Osteoblast (primary cell): Measurements from ENCODE around the gene SCAMP2. TPM values are rescaled to one million over a fixed set of nuclear protein-coding genes. Genes with fewer than 3 reads are reported as not detected.

ENCODE experiments used
- DNase-seq: peaks from one replicate; pipeline ENCODE4 v3.0.0; 2011; ENCODE audit warnings: low spot score, mixed read lengths; ENCODE audit not compliant: insufficient read length; ENCODE audit errors: missing footprints
- H2AFZ ChIP-seq: 2 replicates; pipeline ENCODE4 v1.6.0; 2011; ENCODE audit warnings: mild to moderate bottlenecking, low read length
- H3K27ac ChIP-seq: 2 replicates; pipeline ENCODE4 v1.5.1; 2011; ENCODE audit warnings: mild to moderate bottlenecking, low read depth, low read length, moderate library complexity
- H3K27me3 ChIP-seq: 2 replicates; pipeline ENCODE4 v1.6.0; 2012; ENCODE audit warnings: mild to moderate bottlenecking, control low read depth, inconsistent platforms, low read length, moderate library complexity; ENCODE audit not compliant: insufficient read depth
- H3K36me3 ChIP-seq: 2 replicates; pipeline ENCODE4 v1.5.1; 2011; ENCODE audit warnings: mild to moderate bottlenecking, low read length, control low read depth, moderate library complexity; ENCODE audit not compliant: insufficient read depth
- H3K4me1 ChIP-seq: 2 replicates; pipeline ENCODE4 v1.5.1; 2011; ENCODE audit warnings: mild to moderate bottlenecking, low read length, control low read depth, moderate library complexity; ENCODE audit not compliant: insufficient read depth
- H3K4me2 ChIP-seq: 2 replicates; pipeline ENCODE4 v1.6.0; 2011; ENCODE audit warnings: mild to moderate bottlenecking, low read length; ENCODE audit not compliant: insufficient read depth
- H3K4me3 ChIP-seq: fragments of 200-600 bp; sonication (generic); 3 replicates; pipeline ENCODE4 v1.5.1; 2012; ENCODE audit warnings: mild to moderate bottlenecking, low read length, inconsistent platforms; ENCODE audit not compliant: insufficient read depth
- H3K79me2 ChIP-seq: 2 replicates; pipeline ENCODE4 v1.6.0; 2012; ENCODE audit warnings: mild to moderate bottlenecking, low read length, control low read depth, inconsistent platforms; ENCODE audit not compliant: insufficient read depth
- H3K9me3 ChIP-seq: 2 replicates; pipeline ENCODE4 v1.5.1; 2011; ENCODE audit warnings: low read depth, low read length, control low read depth
- H4K20me1 ChIP-seq: 2 replicates; pipeline ENCODE4 v1.6.0; 2012; ENCODE audit warnings: mild to moderate bottlenecking, low read length, control low read depth; ENCODE audit not compliant: insufficient read depth
- CTCF ChIP-seq: IDR thresholded peaks from 2 replicates; pipeline ENCODE4 v1.5.1; 2011; ENCODE audit warnings: mild to moderate bottlenecking, low read depth, low read length, moderate library complexity; ENCODE audit errors: extremely low read depth
- total RNA-seq: library from RNA; depleted of rRNA; stranded (reverse); fragments of >200 nt; gene quantifications from 2 replicates; pipeline ENCODE4 v1.2.3, GENCODE V29; 2012

SCAMP2 gene
- total RNA-seq, 1 donor: 23.9 TPM

GRCh38 chr15:74893627-74894026 lies 20.5 kb upstream of the SCAMP2 start:
- H3K27ac ChIP-seq: no peak overlapping the region
- no peak overlapping the region for H3K4me3 ChIP-seq
- H3K4me2 ChIP-seq: no peak overlapping the region
- no peak overlapping the region for H2AFZ ChIP-seq
- no peaks in the 10 kb centered on the region for H3K9me3 ChIP-seq
- DNase-seq: no peak
- no peaks in the 10 kb centered on the region for H4K20me1 ChIP-seq
- no peaks in the 10 kb centered on the region for H3K27me3 ChIP-seq
- H3K36me3 ChIP-seq: peaks cover 18% of the 10 kb centered on the region
- peaks cover 13% of the 10 kb centered on the region for H3K79me2 ChIP-seq
- TF ChIP-seq CTCF: no peak
- H3K4me1 ChIP-seq: peaks cover 16% of the 10 kb centered on the region

GRCh38 chr15:74892931-74893330 lies 19.8 kb upstream of the SCAMP2 start:
- no peak for TF ChIP-seq CTCF

GRCh38 chr15:74892313-74892712 lies 19.1 kb upstream of the SCAMP2 start:
- Histone ChIP-seq H3K27ac (no peak overlapping the region), H3K9me3 (no peaks in the 10 kb centered on the region), H3K4me2 (no peak overlapping the region), H3K79me2 (peaks cover 13% of the 10 kb centered on the region), H3K4me1 (peaks cover 16% of the 10 kb centered on the region), H3K27me3 (no peaks in the 10 kb centered on the region), H3K4me3 (no peak overlapping the region), H4K20me1 (no peaks in the 10 kb centered on the region), H2AFZ (no peak overlapping the region), H3K36me3 (peaks cover 14% of the 10 kb centered on the region)
- no peak for TF ChIP-seq CTCF
- DNase-seq: no peak

More at GRCh38 chr15:74892931-74893330, 19.8 kb upstream of the SCAMP2 start:
- no peak overlapping the region for H2AFZ ChIP-seq
- no peak overlapping the region for H3K4me2 ChIP-seq
- no peak for DNase-seq
- H3K79me2 ChIP-seq: peaks cover 13% of the 10 kb centered on the region
- H3K27ac ChIP-seq: no peak overlapping the region
- H3K36me3 ChIP-seq: peaks cover 18% of the 10 kb centered on the region
- H4K20me1 ChIP-seq: no peaks in the 10 kb centered on the region
- no peaks in the 10 kb centered on the region for H3K9me3 ChIP-seq
- no peaks in the 10 kb centered on the region for H3K27me3 ChIP-seq
- H3K4me1 ChIP-seq: peaks cover 16% of the 10 kb centered on the region
- H3K4me3 ChIP-seq: no peak overlapping the region

GRCh38 chr15:74891469-74891868 lies 18.3 kb upstream of the SCAMP2 start:
- peaks cover 13% of the 10 kb centered on the region for H3K79me2 ChIP-seq
- no peak overlapping the region for H3K4me2 ChIP-seq
- peaks cover 14% of the 10 kb centered on the region for H3K36me3 ChIP-seq
- H3K4me3 ChIP-seq: no peak overlapping the region
- H3K27me3 ChIP-seq: no peaks in the 10 kb centered on the region
- TF ChIP-seq CTCF: no peak
- H3K9me3 ChIP-seq: no peaks in the 10 kb centered on the region
- no peak for DNase-seq
- no peak overlapping the region for H3K27ac ChIP-seq
- peaks cover 16% of the 10 kb centered on the region for H3K4me1 ChIP-seq
- H4K20me1 ChIP-seq: no peaks in the 10 kb centered on the region
- no peak overlapping the region for H2AFZ ChIP-seq
